LNCaP clone FGC (cell line): Measurements from ENCODE around the gene LIMK2.

Experiments
- DNase-seq: peaks from one replicate; pipeline ENCODE4 v3.0.0-alpha.2; 2011; ENCODE audit warnings: low read depth
- H3K4me3 ChIP-seq: 2 replicates; pipeline ENCODE4 v1.5.1; 2011; ENCODE audit warnings: mild to moderate bottlenecking, low read depth, low read length, control low read depth
- CTCF ChIP-seq: IDR thresholded peaks from 2 replicates; pipeline ENCODE4 v1.5.1; 2012; ENCODE audit warnings: mild to moderate bottlenecking; ENCODE audit not compliant: control insufficient read depth, insufficient read depth; ENCODE audit errors: extremely low read depth

Gene LIMK2

DNA sequence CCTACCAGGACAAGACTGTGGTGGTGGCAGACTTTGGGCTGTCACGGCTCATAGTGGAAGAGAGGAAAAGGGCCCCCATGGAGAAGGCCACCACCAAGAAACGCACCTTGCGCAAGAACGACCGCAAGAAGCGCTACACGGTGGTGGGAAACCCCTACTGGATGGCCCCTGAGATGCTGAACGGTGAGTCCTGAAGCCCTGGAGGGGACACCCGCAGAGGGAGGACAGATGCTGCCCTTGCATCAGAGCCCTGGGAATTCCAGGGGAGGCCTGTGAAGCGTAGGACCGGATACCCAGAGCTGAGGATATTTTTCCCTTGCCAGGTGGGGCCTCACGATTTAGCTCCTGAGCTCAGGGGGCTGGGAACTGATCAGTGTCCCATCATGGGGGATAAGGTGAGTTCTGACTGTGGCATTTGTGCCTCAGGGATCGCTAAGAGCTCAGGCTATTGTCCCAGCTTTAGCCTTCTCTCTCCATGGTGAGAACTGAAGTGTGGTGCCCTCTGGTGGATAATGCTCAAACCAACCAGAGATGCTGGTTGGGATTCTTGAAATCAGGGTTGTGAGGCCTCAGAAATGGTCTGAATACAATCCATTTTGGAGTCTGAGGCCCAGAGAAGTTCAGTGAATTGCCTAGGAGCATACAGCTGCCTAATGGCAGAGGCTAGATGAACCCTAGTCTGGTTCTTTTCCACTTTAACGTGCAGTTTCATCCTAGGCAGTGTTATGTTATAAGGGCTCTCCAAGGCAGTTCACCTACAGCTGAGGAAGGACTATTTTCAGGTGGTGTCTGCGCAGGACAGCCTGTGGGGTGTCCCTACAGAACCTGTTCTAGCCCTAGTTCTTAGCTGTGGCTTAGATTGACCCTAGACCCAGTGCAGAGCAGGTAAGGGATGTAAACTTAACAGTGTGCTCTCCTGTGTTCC lies 60.7 kb downstream of the LIMK2 start:
- no peak overlapping the region for H3K4me3 ChIP-seq
- DNase-seq = no peak
- TF ChIP-seq CTCF = peak; percentile 76

DNA sequence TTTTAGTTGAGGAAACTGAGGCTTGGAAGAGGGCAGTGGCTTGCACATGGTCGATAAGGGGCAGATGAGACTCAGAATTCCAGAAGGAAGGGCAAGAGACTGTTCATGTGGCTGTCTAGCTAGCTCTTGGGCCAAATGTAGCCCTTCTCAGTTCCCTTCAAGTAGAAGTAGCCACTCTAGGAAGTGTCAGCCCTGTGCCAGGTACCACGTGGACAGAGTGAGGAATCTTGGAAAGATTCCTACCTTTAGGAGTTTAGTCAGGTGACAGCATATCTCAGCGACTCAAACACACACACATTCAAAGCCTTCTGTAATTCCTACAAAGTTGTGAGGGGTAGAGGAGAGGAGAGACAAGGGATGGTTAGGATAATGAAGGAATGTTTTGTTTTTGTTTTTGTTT lies 61.9 kb downstream of the LIMK2 start:
- no peak overlapping the region for H3K4me3 ChIP-seq
- TF ChIP-seq CTCF = no peak
- DNase-seq = peak; percentile 37

- DNase-seq = no peak
- H3K4me3 ChIP-seq = no peak overlapping the region
- no peak for TF ChIP-seq CTCF
Observed at GRCh38 chr22:31275018-31275417, 62.9 kb downstream of the LIMK2 start.

GRCh38 chr22:31275576-31275975 lies 63.5 kb downstream of the LIMK2 start:
- DNase-seq = peak; percentile 46
- TF ChIP-seq CTCF = no peak
- H3K4me3 ChIP-seq = no peak overlapping the region

DNA sequence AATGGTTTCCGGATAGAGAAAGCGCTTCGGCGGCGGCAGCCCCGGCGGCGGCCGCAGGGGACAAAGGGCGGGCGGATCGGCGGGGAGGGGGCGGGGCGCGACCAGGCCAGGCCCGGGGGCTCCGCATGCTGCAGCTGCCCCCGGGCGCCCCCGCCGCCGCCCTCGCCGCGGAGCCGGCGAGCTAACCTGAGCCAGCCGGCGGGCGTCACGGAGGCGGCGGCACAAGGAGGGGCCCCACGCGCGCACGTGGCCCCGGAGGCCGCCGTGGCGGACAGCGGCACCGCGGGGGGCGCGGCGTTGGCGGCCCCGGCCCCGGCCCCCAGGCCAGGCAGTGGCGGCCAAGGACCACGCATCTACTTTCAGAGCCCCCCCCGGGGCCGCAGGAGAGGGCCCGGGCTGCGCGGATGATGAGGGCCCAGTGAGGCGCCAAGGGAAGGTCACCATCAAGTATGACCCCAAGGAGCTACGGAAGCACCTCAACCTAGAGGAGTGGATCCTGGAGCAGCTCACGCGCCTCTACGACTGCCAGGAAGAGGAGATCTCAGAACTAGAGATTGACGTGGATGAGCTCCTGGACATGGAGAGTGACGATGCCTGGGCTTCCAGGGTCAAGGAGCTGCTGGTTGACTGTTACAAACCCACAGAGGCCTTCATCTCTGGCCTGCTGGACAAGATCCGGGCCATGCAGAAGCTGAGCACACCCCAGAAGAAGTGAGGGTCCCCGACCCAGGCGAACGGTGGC lies 64.5 kb downstream of the LIMK2 start:
- no peak overlapping the region for H3K4me3 ChIP-seq
- TF ChIP-seq CTCF = no peak
- DNase-seq = no peak

GRCh38 chr22:31277741-31278140 lies 65.6 kb downstream of the LIMK2 start:
- no peak for TF ChIP-seq CTCF
- DNase-seq = no peak
- H3K4me3 ChIP-seq = no peak overlapping the region
